ENCODE data around the gene FMNL2. TPM values are rescaled to one million over a fixed set of nuclear protein-coding genes. Genes with fewer than 3 reads are reported as not detected.

FMNL2 gene
- total RNA-seq, 1 experiment from 2014 or later = 98.0 TPM

DNA sequence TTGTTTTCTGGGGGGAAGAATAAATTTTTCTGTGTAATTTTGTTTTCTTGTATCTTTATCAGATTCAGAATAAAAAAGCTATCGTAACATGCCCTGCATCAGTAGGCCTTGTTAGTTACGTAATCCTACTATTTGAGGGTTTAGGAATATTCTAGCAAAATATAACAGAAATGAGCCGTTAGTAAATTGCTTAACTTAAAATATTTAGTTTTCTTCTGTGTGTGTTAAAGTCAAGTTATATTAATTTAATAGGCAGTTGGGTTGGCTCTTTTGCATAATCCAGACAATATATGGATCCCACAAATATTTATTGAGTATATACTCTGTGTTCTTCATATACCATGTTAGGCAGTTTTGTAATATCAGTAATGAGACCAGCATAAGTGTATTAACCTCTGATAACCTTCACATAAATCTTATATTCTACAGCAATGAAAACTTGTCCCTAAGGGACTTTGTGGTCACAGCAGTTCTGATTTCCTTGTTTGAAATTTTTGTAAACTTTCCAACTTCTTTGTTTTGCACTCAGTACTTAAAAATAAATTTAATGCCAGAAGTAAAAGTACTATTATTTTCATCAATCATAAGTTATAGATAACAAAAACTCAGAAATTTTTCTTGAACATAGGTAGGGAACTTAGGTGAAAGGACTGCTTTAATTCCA, 151.9 kb downstream of the FMNL2 start:
- no peak for DNase-seq (ENCODE audit: extremely low read depth, low read depth)

- no peak for DNase-seq (ENCODE audit: extremely low read depth, low read depth)
These were observed 153.1 kb downstream of the FMNL2 start for GRCh38 chr2:152488075-152488474.

- no peak for DNase-seq (ENCODE audit: extremely low read depth, low read depth)
These were observed 154.4 kb downstream of the FMNL2 start for GRCh38 chr2:152489364-152489763.

GRCh38 chr2:152490686-152491455, 155.9 kb downstream of the FMNL2 start:
- DNase-seq (ENCODE audit: extremely low read depth, low read depth) = no peak

DNA sequence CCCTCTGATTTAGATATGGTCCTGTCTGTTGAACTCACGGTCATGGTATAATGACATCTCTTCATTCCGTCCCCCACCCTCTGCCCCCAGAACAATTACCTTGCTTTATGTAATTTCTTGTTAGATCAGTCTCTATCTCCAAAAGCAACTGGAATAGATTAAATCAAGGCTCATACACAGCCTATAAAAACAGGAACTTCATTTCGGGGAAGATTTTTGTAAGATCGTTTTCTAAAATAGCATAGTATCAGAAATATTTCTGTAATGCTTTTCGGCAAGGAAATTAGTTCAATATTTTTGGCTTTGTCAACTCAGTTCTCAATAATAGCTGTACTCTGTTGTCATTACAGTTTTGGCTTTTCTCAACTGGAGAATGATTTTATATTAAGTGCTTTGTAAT, 157.2 kb downstream of the FMNL2 start:
- no peak for DNase-seq (ENCODE audit: extremely low read depth, low read depth)

DNA sequence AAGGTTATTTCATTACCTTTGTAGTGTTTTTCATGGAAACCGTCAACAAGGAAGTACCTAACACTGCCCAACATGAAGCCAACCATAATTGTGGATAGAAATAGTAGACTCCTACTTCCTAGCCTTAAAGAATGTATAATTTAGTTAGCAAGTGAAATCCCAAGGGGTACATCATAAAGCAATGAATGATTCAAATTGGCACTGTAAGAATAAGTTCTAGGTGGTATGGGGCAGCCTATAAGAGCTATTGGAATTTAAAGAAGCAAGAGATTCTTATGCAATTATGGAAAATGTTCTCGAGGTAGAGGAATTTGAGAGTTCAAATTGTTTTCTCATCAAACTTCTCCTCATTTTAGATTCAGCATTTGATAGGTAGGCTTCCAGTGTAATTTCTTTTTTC, 157.9 kb downstream of the FMNL2 start:
- DNase-seq (ENCODE audit: extremely low read depth, low read depth) = no peak

DNA sequence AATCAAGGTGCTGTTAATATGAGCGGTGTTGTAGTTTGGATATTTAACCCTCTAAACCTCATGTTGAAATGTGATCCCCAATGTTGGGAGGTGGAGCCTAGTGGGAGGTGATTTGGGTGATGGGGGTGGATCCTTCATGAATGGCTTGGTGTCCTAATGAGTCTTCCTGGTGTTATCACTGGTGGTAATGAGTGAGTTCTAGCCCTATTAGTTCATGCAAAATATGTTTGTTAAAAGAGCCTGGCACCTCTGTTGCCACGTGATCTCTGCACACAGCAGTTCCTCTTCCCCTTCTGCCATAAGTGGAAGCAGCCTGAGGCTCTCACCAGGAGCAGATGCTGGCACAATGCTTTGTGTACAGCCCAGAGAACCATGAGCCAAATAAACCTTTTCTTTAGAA, 158.4 kb downstream of the FMNL2 start:
- no peak for DNase-seq (ENCODE audit: extremely low read depth, low read depth)

- no peak for DNase-seq (ENCODE audit: extremely low read depth, low read depth)
These were observed 159.1 kb downstream of the FMNL2 start for GRCh38 chr2:152493945-152494528.

DNA sequence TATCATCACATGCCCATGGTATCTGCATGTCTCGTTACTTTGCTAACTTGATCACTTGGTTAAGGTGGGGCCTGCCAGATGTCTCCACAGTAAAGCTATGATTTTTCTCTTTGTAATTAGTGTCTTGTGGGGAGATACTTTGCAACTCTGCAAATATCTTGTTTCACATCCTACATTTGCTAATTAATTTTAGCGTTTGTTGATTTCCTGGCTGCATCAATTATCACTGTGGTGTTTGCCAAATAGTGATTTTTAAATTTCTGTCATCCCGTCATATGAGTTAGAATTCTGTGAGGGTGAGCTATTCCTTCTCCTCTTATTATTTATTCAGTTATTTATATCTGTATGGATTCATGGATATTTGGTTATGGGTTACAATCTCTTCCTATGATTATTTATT, 161.4 kb downstream of the FMNL2 start:
- no peak for DNase-seq (ENCODE audit: extremely low read depth, low read depth)

- no peak for DNase-seq (ENCODE audit: extremely low read depth, low read depth)
These were observed 162.6 kb downstream of the FMNL2 start for GRCh38 chr2:152497481-152498052.

- no peak for DNase-seq (ENCODE audit: extremely low read depth, low read depth)
These were observed 164.4 kb downstream of the FMNL2 start for GRCh38 chr2:152499331-152499816.

DNA sequence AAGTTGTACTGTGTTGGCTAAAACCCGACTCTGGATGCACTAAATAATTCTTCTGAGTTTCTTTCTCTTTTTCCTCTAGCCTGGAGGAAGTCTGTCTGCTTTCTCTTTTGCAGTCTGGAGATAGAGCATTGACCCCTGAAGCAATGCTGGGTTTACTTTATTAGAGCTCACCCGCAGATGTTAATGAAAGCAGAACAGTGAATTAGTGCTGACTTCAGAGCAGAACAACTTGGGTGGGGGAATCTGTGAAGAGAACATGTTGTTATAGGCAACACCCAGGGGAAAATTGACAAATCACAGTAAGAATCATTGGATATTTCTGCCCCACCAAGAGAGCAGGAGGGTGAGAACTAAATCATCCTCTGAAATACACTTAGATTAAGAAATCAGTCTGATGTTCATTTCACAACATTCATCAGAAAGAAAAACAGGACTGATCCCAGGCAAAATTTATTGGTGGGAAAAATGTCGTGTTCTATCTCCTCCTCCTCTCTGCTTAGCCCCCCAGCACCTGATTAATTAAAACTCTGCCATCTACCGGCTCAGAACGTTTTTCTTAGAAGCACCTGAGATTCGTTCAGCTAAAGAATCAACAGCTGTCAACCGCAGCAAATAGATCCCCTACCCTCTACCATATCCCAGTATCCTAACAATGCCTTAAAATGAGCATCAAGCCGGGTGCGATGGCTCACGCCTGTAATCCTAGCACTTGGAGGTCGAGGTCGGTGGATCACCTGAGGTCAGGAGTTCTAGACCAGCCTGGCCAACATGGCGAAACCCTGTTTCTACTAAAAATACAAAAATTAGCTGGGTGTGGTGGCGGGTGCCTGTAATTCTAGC, 165.1 kb downstream of the FMNL2 start:
- DNase-seq (ENCODE audit: extremely low read depth, low read depth) = no peak

DNA sequence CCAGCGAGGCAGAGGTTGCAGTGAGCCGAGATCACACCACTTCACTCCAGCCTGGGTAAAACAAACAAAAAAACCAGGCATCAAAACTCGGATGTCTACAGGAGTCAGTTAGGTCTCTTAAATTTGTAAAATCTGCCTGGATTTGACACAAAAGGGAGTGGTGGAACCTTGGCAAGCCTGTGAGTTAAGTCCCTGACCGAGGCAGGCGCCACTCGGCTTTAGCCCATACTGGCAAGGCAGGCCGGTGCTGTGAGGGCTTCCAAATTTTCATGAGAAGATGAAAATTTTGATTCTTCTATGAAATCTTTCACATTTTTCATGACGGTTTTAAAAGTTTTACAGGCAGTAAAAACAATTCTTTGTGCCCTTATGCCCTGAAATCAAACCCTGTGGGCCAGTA, 165.8 kb downstream of the FMNL2 start:
- DNase-seq (ENCODE audit: extremely low read depth, low read depth) = no peak

GRCh38 chr2:152501666-152502065, 166.7 kb downstream of the FMNL2 start:
- no peak for DNase-seq (ENCODE audit: extremely low read depth, low read depth)

- peak; percentile 28 for DNase-seq (ENCODE audit: extremely low read depth, low read depth)
These were observed 169.6 kb downstream of the FMNL2 start for GRCh38 chr2:152504618-152505017.

DNA sequence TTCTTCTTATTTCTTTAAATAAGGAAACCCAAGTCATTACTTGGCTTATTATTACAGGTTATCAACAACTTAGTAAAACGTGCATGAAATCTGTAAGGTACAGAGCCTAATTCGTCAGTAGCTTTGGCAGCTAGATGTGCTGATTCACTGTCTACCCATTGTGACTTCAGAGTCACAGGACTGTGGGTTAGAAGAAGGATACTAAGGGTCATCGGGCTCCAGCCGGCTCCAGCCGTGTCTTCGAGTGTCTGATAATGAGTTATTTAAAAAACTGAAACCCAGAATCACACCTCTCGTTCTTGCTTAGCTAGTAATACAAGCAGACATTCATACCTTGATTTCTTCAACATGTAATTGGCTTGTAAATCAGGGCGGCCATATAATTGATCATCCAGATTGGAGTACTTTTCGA, 170.5 kb downstream of the FMNL2 start:
- DNase-seq (ENCODE audit: extremely low read depth, low read depth) = peak; percentile 86

DNA sequence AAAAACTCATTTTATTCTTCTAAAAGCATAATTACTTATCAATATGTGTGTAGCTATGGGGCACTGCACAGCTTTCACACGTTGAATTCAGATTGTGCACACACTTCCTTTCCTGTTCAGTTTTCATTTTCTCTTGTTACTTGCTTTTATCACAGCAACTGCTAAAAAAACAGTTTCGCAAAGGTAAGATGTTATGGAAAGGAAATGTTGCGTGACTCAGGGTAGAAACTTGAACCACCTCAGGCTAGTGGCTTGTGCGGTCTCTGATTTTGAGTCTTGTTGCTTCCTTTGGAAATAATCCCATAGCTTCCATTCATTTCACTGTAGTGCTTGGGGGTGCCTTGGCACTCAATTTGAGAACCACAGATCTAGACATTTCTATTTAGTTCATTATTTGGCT, 171.9 kb downstream of the FMNL2 start:
- DNase-seq (ENCODE audit: extremely low read depth, low read depth) = peak; percentile 38

GRCh38 chr2:152507907-152508306, 172.9 kb downstream of the FMNL2 start:
- DNase-seq (ENCODE audit: extremely low read depth, low read depth) = peak; percentile 9

GRCh38 chr2:152508446-152508845, 173.5 kb downstream of the FMNL2 start:
- DNase-seq (ENCODE audit: extremely low read depth, low read depth) = peak; percentile 12

GRCh38 chr2:152509772-152510491, 175.0 kb downstream of the FMNL2 start:
- DNase-seq (ENCODE audit: extremely low read depth, low read depth) = no peak

All from NCI-H460 (cell line).